NCI-H2081 treated with DMSO at 0.1 percent for 48 hours (cell line): ENCODE measurements around the gene KCNK16.
"Not testable (repeated sequence)": the region's sequence is repeated elsewhere in the genome, so short reads cannot be mapped to it uniquely, and the experiment has no call there.

Experiments used
- DNase-seq: peaks from one replicate; lab custom pipeline; 2025; lab: John Stamatoyannopoulos, UW

KCNK16 gene

DNA sequence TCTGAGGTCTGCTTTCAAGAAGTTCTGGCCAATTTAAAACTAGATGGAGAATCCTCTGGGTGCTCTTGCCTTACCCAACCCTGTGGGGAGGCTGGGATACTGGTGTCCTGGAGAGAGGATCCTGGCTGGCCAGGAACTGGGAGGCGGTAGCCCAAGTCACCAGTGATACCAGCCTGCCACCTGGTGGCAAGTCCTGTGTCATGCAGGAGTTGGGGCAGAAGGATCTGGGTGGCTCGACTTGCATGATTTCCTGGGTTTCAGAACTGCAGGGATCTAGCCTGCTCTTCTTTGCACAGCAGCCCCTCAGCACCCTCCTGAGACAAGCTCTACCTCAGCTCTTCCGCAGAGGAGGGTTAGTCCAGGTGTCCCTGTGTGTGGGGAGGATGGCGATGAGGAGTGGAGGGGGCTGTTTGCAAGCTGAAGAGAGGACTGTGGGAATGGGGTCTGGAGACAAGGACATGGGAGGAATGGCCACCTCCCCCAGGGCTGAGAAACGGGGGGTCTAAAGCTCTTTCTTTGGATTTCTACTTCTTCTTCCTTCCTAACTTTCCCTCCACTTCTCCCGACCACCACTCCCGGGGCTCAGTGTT lies 12.5 kb downstream of the KCNK16 start:
- DNase-seq: no peak

DNA sequence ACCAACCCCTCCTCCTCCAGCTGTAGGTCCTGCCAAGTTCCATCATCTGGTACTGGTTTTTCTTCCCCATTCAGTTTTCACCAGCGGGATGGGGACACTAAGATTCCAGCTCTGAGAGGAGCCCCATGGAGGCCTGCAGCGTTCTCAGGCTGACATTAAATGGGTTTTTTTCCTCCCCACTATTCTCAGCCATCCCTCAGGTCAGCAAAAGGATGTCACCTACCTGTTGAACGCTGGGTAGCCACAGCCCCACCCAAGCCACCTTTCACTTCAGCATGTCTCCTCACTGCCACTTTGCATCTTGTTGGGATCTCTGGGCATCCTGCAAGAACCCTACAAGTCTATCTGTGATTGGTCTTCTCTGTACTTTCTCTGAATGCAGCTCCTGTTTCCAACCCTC lies 15.0 kb downstream of the KCNK16 start:
- DNase-seq: no peak

DNA sequence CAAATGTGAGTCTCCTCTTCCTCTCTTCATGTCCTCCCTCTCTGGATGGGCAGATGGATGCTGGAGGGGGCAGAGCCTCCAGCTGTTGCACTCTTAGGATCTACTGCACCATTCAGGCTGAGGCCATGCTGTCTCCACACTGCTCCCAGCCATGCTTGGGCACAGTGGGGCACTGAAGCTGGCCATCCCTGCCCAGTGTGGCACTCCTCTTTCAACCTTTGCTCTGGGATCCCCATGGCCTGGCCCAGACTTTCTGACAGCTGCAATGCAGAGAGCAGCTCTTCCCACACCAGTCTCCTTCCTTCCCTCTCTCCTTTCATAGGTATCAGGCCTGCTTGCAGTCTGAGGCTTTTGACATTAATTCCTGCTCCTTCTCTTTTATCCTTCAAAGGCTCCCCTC lies 17.6 kb downstream of the KCNK16 start:
- no peak for DNase-seq

DNA sequence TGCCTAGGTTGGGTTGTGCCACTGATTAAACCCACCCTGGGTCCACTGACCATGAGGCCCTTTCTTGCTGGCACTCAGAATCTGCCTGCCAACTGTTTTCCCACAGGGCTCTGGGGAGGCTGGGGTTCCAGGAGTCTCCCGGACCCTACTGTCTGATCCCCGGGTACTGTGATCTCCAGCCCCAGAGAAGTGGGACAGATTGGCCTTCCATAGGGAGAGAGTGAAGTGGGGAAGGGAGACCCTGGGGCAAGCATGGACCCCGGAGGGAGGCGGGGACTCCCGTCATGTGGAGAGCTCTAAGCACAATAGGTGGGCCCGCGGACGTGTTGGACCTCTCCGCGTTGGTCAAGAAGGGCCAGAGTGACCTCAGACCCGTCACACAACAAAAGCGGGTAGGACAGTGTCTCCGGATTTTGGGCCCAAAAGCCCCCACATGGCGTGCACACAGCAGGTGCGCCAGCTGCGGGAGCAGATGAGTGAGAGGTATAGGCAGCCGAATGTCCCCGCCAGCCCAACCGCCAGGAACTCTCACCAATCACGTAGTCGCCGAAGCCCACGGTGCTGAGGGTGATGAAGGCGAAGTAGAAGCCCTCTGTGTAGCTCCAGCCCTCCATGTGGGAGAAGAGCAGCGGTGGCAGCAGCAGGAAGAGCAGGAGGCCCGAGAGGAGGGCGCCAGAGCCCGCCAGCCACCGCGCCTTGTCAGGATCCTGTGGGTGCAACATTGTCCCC lies 18.9 kb downstream of the KCNK16 start:
- DNase-seq: no peak

DNA sequence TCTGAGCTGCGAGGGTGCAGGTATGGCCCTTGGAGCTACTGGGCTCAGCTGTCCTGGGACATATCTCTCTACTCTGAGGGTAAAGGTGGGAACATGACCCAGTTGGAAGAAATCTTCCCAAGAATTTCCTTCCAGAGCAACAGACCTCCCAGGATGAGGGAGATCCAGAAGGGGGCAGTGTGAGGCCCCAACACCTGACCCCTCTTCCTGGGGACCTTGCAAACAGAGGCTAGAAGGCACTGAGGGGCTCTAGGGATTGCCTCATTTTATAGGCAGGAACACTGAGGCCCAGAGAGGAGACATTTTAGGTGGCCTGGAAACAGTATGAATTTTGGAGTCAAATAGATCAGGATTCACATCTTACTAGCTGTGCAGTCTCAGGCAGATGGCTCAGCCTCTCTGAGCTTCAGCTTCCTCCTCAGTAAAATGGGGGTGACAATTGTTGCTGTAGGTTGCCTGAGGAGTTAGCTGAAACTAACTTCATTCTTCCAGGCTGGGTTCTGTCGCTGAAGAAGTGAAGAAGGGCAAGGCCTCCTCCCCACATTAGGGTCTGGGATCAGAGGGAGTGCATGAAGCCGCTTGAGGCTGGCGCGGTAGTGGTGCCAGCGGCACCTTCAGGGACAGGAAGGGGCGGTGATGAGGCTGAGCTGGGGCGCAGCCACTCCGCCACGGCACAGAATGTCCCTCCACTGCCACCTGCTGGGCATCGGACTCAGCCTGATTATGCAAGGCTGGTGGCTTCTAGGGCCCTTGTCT lies 19.7 kb downstream of the KCNK16 start:
- no peak for DNase-seq

DNA sequence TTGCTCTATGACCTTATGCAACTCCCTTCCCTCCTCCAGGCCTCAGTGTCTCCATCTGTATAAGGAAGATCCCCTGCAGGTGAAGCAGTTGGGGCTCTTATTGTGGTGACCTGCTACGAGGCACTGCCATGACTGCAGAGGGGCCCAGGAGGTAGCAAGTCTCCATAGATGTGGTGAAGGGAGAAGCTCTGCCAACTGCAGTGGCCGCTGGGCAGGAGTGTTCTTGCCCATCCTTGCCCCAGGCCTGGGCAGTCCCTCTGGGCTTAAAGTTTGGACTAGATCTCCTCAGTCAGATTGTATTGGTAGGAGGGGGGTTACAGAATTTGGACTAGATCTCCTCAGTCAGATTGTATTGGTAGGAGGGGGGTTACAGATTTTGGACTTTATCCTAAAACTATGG lies 20.5 kb downstream of the KCNK16 start:
- DNase-seq: no peak

DNA sequence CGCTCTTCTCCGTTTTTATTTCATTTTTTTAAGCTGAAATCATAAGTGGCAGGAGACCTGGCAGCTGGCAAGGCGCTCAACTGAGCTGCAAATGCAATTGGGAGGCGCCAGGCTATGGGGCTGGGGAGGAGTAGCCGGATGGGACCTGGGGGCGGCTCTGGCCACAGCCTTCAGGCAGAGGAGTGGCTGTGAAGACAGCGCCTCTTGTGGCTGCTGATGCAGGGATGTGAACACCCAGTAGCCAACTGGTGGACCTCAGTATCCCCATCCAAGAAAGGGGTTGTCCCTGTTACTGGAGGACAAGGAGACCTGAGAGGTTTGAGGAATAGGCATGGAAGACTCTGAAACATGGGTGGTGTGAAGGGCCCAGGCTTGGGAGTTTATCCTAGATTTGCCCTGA lies 20.9 kb downstream of the KCNK16 start:
- DNase-seq: no peak

DNA sequence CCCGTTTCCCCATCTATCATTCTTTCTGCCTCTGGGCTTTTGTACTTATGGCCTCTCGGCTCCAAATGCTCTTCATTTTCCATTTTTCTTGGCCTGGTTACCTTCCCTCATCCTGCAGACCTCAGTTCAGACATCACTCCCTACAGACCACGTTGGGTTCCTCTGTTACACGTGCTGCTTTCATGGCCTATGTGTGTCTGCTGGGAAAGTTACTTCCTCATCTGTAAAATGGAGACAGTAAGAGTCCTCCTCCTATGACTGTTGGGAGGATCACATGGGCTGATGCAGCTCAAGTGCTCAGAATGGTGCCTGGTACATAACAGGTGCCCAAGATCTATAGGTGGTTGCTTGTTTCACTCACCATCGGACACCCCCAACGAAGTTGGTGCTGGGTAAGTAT lies 21.8 kb downstream of the KCNK16 start:
- DNase-seq: no peak

DNA sequence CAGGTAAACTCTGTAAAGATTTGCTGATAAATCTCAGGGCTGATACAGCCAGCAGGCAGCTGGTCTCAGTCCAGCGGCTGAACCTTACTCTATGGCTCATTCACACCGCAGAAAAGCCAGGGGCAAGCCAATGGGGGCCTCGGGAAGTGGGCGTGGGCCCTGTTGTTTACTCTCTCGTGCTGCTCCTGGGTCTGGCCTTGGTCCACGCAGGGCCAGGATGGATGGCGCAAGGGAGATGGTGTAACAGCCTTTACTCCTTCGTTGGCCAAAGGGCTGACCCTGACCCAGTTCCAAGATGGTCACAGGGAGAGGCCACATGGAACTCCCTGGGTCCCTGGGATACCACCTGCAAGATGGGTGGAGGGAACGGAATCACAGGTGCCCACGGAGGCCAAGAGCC lies 24.4 kb downstream of the KCNK16 start:
- DNase-seq: no peak

DNA sequence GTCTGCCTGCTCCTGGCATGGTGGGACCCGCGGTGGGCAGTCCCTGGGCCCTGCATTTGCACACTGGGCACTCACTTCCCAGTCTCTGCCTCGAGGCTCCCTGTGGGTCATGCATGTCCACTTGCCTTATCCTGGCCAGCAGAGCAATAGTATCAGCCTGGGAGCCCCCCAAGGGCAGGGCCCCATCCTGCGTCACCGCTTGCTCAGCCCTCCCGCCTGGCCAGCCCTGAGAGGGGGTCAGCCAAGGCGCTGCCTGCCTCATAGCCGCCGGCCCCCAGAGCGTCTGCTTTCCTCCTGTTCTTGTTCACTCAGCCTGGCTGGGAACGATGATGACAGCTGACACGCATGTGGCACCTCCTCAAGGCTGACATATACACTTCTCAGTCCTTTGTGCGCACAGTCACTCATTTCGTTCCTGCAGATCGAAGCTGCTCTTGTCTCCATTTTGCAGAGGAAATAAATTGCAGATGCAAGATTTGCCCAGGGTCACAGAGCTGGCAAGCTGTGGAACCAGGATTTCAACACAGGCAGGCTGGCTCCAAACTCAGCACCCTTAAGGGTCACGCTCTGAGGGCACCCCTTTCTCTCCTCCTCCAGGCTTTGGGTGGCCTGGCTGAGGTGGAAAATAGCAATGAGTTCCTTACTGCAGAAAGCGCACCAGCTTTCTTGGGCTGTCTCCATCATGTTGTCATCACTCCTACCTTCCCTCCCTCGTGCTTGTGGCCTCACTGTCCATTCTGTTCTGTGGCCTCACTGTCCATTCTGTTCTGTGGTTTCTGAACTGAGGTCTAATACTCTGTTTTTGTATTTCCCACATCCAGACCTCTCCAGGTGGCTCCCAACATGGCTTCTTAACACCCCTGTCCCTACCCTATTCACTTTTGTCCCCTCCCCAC lies 25.5 kb downstream of the KCNK16 start:
- no peak for DNase-seq

DNA sequence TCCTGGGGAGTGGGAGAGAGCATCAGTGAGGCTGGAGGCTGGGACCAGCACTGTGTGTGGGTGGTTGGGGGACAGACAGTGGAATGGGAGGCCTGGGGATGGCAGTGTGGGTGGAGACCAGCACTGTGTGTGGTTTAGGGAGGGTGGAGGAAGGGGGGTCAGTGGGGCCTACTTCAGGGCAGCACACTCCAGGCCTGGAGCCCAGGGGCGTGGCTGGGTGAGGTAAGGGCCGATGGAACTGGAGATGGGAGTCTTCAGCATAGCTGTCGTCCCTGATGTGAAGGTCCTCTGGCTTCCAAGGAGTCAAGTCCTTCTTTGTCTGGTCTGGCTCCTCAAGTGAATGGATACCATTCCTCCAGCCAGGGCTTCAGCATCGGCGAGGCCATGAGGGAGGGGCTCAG lies 26.9 kb downstream of the KCNK16 start:
- no peak for DNase-seq

DNA sequence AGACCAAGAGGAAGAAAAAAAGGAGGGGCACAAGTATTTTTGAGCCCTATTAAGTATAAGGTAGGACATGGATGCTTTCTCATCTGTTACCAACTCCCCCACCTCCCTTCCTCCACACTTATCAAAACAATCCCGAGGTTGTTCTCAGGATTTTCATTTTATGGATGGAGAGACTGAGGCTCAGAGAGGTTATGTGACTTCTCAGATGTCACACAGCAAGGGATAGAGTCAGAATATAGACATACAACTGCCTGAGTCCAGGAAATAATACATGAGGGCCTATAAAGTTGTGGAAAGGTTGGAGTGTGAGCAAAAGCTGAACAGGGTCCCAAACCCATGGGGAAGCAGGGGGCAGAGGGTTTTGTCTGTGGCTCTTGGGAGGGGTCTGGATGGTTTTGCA lies 27.6 kb downstream of the KCNK16 start:
- no peak for DNase-seq

DNA sequence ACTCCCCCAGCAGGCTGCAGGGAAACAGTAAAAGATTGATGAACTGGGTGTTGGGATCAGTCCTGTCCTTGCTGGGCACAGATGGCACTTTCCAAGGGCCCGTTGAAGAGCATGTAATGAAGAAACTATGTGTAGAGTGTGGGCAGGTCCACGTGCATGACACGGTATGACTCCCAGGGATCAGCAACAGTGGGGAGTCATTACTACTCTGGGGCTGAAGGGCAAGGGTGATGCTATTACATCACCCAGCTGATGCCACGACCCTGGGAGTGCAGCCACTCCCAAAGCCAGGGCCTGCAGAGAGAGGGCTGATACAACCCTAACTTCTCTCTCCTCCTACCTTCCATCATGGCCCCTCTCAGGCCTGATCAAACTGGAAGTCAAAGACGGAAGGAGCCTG lies 28.4 kb downstream of the KCNK16 start:
- no peak for DNase-seq

DNA sequence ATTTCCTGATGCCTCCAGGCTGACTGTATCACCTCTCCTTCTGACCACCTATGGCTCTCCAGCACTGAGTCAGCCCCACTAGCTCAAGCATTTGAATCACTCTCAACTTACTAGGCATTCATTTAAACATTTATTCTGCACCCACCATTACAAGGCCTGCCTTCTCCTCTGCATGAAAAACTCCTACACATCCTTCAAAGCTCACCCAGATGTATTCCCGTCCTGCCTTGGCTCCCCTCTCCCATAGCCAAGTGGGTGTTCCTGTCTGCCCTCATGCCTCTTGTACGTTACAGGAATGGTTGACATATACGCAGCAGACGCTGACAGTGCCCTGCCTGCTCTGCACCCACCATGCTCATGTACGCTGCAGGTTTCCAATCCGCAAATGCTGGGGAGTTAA lies 29.9 kb downstream of the KCNK16 start:
- no peak for DNase-seq

DNA sequence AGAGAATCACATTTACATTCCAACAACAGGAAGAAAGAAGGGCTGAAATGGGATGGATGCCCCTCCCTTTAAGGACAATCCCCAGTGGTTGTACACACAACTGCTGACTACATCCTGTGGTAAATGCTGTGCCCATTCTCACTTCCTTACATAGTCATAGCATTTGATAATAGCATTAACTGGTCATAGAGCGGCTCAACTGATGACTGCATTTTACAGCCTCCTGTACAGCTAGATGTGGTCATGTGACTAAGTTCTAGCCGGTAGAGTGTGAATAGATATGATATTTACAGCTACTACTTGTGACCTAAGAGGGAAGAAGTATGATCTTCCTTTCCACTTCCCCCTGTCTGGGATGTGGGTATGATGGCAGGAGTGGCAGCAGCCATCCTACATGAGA lies 33.0 kb downstream of the KCNK16 start:
- no peak for DNase-seq

DNA sequence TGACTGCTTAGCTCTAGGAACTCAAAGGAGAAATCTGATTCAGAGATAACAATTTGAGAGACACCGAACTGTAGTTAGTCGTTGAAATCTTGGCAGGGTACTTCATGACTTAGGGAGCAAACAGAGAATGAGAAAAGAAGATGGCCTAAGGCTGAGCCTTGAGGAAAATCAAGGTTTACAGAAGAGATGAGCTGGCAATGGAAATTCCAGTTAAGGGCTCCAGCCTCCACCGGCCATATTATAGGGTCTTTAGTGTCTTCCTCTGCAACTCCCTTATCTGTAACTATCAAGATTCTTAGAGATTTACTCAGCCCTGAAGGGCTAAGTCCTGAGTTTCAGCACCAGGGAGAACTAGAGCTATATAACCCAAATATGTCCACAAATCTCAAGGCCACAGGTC lies 34.9 kb downstream of the KCNK16 start:
- no peak for DNase-seq

DNA sequence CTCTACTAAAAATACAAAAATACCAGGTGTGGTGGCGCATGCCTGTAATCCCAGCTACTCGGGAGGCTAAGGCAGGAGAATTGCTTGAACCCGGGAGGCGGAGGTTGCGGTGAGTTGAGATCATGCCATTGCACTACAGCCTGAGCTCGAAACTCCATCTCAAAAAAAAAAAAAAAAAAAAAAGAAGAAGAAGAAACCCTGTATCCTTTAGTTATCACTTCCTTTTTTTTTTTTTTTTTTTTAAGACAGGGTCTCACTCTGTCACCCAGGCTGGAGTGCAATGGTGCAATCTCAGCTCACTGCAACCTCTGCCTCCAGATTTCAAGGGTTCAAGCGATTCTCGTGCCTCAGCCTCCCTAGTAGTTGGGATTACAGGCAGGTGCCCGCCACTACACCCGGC lies 35.9 kb downstream of the KCNK16 start:
- DNase-seq: not testable (repeated sequence)

DNA sequence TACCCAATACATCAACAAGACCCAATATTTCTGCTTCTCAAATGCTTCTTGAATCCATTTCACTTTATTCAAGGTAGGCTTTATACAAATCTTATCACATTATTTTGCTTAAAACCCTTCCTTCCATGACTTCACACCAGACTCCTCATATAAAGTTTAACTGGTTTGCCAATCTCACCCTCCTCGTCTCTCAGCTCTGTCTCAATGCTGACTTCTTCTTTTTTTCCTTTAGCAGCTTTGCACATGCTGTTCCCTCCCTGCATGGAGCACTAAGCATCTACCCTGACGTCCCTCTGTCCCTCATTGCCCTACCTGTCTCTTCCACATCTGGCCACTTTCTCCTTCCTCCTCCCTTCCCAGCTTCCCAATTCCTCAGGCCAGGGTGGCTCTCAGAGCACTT lies 39.7 kb downstream of the KCNK16 start:
- DNase-seq: no peak

DNA sequence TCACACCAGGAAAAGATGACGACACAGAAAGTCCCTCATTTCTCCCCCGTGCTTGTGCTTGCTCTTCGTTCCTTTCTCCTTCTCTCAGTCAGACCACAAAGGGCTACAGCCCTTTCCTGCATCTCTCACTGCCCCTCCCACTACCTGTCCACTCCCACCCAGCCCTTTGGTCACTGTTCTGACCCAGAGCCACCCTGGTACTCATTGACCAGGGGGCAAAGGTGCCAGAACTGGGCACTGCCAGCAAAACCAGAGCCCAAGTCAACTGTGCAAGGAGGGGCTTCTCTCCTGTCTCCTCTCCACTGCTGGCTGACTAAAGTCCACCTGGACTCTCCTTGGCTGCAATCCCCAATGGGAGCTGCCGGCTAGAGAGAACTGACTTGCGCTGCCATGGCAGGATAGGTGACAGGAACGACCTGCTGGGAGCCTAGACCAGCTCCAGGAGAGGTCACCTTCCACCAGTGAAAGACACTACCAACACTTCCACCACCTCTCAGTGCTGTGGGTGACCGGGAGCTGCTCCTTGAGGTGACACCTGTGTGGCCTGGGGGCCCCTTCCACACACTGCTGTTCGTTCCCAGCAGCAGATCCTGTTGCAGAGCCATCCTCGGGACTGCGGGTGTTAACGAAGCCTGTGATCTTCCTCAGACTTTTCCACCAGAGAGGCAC lies 41.1 kb downstream of the KCNK16 start:
- DNase-seq: no peak

DNA sequence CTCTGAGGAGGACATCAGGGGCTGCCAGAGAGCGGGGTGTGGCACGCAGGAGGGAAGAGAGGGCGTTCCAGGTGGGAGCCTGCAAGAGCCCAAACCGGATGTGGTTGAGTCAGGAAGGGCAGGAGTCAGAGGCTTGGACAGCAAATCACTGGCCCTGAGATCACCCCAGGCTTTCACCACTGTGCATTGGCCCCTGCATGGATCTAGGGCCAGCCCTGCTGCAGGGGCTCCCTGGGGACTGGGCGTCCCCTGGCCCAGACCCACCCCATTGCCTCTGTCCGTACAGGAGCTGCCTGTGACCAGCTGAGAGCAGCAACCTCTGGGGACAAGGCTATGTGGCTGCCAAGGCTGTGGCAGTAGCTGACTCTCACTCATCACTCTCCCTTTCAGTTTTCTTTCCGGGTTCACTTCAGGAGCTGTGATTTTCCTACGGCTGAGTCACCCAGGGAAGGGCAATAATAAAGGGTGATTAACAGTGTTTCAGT lies 42.2 kb downstream of the KCNK16 start:
- no peak for DNase-seq

DNA sequence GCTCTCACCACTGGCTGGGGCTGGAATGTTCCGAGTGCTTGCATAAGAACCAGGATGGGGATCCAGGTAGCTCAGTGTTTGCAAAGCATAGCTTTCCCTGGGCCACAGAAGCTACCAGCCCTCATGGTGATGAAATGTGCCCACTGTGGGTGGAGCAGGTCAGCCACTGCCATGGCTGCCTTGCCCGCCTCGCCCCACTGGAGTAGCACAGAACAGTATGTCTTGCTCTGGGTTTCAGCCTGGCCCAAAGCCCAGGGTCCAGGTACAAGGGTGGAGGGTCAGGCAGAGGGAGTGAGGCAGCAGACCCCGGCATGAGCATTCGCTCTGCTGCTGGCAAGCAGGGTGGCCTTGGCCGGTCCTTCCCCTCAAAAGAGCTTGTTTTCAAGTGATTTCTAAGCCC lies 43.0 kb downstream of the KCNK16 start:
- no peak for DNase-seq
